HCT116 (cell line): Measurements from ENCODE around the gene KCNA2. TPM values are rescaled to one million over a fixed set of nuclear protein-coding genes. Genes with fewer than 3 reads are reported as not detected.

Experiments used
- ELF1 ChIP-seq: IDR thresholded peaks from 2 replicates; pipeline ENCODE4 v1.6.1; 2012; ENCODE audit warnings: low read depth, borderline replicate concordance
- YY1 ChIP-seq: IDR thresholded peaks from 2 replicates; pipeline ENCODE4 v1.6.1; 2011; ENCODE audit warnings: low read length, low read depth, moderate library complexity, mild to moderate bottlenecking; ENCODE audit not compliant: insufficient replicate concordance; ENCODE audit errors: extremely low read depth
- total RNA-seq: library from RNA; stranded (reverse); gene quantifications from one replicate; pipeline ENCODE4 v1.2.1, GENCODE V29; 2021; ENCODE audit not compliant: unreplicated experiment
- TF ChIP-seq, protein P1 (sequence below): IDR thresholded peaks from 2 replicates; pipeline ENCODE4 v1.6.1; 2012; ENCODE audit warnings: low read depth

KCNA2 gene
- total RNA-seq, 1 experiment from 2014 or later = not detected

DNA sequence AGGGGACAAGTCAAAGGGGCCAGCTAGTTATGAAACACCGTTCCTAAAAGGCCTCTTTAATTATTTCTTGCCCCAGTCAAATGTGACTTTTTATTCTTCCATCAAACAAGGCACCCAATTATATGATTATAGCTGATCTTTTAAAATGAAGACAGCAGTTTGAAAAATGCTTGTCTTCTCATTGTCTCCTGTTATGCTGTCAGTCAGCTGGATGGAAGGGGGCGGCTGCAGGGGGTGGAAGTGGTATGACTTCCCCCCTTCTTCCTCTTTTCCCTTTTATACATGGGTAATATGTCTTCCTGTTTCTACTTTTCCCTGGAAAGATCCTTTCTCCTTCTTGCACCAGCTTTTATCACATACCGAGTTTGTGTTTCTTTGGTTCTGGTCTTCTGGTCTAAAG, 61.4 kb downstream of the KCNA2 start (continued):
- TF ChIP-seq, protein P1, sequence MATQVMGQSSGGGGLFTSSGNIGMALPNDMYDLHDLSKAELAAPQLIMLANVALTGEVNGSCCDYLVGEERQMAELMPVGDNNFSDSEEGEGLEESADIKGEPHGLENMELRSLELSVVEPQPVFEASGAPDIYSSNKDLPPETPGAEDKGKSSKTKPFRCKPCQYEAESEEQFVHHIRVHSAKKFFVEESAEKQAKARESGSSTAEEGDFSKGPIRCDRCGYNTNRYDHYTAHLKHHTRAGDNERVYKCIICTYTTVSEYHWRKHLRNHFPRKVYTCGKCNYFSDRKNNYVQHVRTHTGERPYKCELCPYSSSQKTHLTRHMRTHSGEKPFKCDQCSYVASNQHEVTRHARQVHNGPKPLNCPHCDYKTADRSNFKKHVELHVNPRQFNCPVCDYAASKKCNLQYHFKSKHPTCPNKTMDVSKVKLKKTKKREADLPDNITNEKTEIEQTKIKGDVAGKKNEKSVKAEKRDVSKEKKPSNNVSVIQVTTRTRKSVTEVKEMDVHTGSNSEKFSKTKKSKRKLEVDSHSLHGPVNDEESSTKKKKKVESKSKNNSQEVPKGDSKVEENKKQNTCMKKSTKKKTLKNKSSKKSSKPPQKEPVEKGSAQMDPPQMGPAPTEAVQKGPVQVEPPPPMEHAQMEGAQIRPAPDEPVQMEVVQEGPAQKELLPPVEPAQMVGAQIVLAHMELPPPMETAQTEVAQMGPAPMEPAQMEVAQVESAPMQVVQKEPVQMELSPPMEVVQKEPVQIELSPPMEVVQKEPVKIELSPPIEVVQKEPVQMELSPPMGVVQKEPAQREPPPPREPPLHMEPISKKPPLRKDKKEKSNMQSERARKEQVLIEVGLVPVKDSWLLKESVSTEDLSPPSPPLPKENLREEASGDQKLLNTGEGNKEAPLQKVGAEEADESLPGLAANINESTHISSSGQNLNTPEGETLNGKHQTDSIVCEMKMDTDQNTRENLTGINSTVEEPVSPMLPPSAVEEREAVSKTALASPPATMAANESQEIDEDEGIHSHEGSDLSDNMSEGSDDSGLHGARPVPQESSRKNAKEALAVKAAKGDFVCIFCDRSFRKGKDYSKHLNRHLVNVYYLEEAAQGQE = no peak
- no peak for TF ChIP-seq ELF1
- TF ChIP-seq YY1 = no peak

Other genes with a start within 250 kb of the KCNA2 start
- 0.20 TPM for gene SLC16A4, start 215.3 kb downstream of the KCNA2 start, total RNA-seq
- gene LAMTOR5, start 198.7 kb downstream of the KCNA2 start, total RNA-seq = 137 TPM
- gene PROK1, start 155.2 kb downstream of the KCNA2 start, total RNA-seq = 0.22 TPM
- gene KCNA10, start 87.2 kb downstream of the KCNA2 start, total RNA-seq = not detected
- 0.07 TPM for gene KCNA3, start 68.6 kb upstream of the KCNA2 start, total RNA-seq